Effector CD8-positive, alpha-beta T cell (primary cell): ENCODE data around the gene HSFY1.
"Not testable (repeated sequence)": the region's sequence is repeated elsewhere in the genome, so short reads cannot be mapped to it uniquely, and the experiment has no call there.

Source experiments
- DNase-seq: peaks from one replicate; lab custom pipeline; 2025; lab: John Stamatoyannopoulos, UW
- total RNA-seq, 4 experiments: gene quantifications; one replicate each; lab custom pipeline; 2026; lab: John Stamatoyannopoulos, UW

The HSFY1 gene
- total RNA-seq: 0 reads per million in 4 experiments

GRCh38 chrY:18546420-18546819, at the start of gene HSFY1:
Gene HSFY1, plus strand, starts transcription at chrY:18546720. Its CDS starts 68 bp downstream, at chrY:18546788.
- not testable (repeated sequence) for DNase-seq

- DNase-seq: not testable (repeated sequence)
Measured at GRCh38 chrY:18504266-18504665, 42.3 kb upstream of the HSFY1 start.

- not testable (repeated sequence) for DNase-seq
Measured at GRCh38 chrY:18530995-18531655, 15.4 kb upstream of the HSFY1 start.

GRCh38 chrY:18538952-18539351, 7.6 kb upstream of the HSFY1 start:
- not testable (repeated sequence) for DNase-seq

GRCh38 chrY:18553132-18553531, 6.6 kb downstream of the HSFY1 start:
- DNase-seq: not testable (repeated sequence)

- DNase-seq: not testable (repeated sequence)
Measured at GRCh38 chrY:18565915-18566314, 19.4 kb downstream of the HSFY1 start.
